ENCODE data around the gene TMEM59.

DNA sequence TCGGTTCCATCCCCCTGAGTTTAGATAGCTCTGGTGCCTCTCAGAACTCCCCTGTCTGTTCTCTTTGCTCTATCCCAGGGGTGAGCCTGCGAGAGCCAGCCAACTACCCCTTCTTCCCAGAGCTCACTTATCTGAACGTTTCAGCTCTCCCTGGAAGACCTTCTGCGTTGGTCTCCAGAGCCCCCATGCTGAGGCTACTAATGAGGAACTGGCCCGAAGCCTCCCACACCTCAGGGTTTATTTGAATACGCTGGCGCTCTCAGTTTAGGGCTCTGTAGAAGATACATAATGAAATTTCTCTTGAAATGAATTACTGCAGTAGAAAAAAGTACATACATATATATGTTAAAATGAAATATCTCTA is 43.9 kb upstream of the TMEM59 start:
- TF ChIP-seq, protein P1, sequence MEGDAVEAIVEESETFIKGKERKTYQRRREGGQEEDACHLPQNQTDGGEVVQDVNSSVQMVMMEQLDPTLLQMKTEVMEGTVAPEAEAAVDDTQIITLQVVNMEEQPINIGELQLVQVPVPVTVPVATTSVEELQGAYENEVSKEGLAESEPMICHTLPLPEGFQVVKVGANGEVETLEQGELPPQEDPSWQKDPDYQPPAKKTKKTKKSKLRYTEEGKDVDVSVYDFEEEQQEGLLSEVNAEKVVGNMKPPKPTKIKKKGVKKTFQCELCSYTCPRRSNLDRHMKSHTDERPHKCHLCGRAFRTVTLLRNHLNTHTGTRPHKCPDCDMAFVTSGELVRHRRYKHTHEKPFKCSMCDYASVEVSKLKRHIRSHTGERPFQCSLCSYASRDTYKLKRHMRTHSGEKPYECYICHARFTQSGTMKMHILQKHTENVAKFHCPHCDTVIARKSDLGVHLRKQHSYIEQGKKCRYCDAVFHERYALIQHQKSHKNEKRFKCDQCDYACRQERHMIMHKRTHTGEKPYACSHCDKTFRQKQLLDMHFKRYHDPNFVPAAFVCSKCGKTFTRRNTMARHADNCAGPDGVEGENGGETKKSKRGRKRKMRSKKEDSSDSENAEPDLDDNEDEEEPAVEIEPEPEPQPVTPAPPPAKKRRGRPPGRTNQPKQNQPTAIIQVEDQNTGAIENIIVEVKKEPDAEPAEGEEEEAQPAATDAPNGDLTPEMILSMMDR (conservative IDR thresholded peaks at IDR 0.05; ENCODE audit: low read depth, low read length): no peak
- no peak for TF ChIP-seq EZH2 (IDR thresholded peaks at IDR 0.05; ENCODE audit: borderline replicate concordance, low read depth, low read length, poor library complexity, severe bottlenecking)

All from A673 (cell line).